Activated gamma-delta T cell treated with anti-CD3 and anti-CD28 coated beads, Interleukin-2, amount 50 U/mL, for 16 hours (primary cell): ENCODE data around the gene PCP4L1.

Source experiments
- DNase-seq: peaks from one replicate; pipeline ENCODE4 v3.0.0-alpha.2; 2020; ENCODE audit warnings: low read depth

The PCP4L1 gene

DNA sequence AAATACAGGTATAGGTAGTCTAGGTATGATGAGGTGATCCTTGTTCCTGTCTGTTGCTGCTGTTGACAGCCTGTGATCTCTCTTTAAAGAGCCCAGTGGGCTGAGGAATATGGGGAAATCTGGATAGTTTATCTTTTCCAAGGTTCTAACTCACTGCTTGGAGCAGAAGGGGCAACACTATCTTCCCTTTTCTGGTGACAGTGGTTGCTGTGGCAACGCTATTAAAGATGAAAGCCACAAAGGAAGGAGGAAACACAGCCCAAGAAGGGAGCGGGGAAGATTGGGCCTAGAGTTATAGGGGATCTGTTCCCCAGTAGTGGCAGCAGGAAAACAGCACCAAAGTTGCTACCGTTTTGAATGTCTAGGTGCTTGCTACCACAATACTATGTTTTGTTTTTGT is 8.8 kb downstream of the PCP4L1 start:
- no peak for DNase-seq

DNA sequence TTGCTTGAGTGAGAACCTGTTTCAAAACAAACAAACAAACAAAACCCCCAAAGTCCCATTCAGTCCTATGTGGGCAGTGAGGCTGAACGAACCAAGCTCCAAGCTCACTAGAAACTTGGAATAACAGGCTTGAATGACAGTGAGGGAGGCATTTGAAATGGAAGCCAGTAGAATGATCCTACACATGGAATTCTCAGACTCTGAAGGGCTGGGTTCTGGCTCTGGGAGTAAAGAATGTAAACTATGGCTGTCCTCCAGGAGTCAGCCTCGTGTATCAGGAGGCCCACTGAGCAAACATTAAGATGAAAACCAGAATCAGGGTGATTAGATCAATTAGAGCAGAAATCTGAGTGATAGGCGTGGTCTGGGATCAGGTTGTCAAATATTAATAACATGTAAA is 14.9 kb downstream of the PCP4L1 start:
- no peak for DNase-seq

DNA sequence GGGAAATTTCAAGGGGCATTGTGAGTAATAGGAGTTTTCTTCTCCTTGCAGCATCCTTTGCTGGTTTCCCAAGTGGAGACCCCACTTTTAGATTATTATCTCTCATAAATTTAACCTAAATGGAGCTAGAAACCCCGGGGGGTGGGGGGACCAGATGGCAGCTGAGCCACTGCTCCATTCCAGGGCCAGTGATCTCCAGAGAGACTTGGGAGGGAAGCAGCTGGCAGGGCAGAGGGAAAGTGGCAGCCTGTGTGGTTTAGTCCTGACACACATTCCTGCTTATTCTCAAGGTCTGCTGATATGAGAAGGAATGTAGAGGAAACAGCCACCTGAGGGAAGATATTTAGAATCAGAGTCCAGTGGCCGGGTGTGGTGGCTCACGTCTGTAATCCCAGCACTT is 16.3 kb downstream of the PCP4L1 start:
- no peak for DNase-seq

DNA sequence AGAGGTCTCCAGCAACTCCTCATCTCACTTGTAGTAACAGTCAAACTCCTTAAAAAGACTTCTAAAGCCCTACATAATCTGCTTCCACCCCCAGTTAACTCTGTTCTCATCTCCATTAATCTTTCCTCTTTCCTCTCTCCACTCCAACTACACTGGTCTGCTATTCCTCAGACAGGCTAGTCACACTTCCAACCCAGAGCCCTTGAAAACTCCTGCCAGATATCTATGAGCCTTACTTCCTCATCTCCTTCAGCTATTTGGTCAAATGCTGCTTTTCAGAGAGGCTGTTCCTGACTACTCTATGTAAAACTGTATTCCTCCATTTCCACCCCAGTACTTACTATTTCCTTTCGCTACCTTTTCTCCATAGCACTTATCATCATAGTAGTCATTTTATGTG is 24.4 kb downstream of the PCP4L1 start:
- DNase-seq = no peak

DNA sequence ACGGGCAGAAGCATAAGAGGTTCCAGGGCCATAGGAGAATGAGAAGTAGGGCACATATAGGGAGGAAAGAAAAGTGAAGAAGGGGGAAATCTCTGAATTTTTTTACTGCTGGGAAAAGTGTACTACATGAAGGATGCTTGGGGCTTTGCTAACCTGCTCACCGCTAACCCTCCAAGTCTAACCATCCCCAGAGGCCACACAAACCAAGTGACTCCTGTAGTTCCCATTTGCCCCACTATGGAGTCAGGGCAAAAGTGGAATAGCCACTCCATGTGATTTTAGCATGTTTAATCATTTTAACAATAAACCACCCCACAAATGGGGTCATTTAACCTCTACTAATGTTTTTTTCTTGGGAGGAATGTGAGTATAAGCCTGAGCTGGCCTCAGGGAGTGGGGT is 26.6 kb downstream of the PCP4L1 start:
- DNase-seq = no peak

DNA sequence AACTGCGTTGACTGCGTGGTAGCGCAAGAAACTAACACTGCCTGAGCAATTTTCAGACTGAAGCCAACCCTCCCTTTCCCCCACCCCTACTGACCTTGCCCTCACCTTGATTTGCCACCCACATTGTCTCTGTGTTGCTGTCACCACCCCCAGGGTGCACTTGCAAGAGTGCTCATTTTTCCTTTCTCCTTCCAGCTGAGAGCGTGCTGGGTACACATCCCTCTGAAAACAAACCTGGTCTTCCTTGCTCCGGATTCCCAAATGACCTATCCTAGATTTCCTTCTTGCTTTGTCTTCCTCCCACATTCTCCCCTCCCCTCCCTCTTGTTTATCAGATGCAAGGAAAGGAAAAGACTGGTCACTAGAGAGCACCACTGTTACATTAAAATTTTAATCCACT is 27.0 kb downstream of the PCP4L1 start:
- DNase-seq = no peak

DNA sequence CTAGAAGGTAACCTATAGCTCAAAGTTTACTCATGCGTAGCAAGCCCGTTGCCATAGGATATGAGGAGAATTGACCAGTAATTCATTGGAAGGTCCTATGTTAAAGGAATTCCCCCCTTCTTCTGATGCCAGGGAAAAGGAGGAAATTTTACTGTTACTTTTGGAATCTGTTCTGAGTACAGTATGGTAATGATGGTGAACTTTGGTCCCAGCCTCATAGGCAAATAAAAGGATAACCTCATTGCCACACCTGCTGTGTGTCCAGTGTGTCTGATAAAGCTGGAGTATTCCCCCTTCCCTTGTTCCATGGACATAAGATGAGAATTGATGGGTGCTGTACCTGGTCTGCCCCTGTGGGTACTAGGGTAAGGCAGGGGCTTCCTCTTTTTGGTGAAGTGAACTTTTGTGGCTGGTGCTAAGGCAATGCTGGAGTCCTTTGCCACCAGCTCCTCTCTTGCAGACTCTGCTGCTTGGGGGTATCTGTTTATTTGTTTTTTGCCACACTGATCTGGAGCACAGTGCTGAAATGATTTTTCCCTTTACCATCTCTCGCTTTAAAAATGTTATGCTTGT is 29.0 kb downstream of the PCP4L1 start:
- DNase-seq = no peak

DNA sequence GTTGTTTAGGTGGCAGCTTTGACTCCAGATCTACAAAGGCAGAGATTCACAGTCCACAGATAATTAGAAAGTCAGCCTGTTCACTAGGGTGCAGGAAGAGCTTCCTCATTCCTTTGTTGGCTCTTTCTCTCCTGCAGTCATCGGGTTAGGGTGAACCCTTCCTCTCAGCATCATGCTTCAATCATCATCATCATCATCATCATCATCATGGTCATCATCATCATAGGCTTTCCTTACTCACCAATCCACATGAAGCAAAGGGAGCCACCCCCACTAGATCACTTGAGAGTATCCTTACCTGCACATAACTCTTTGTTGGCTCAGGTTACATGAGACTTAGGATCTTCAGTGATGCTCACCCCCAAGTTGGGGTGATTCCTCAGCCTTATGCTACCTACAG is 32.2 kb downstream of the PCP4L1 start:
- DNase-seq = no peak

DNA sequence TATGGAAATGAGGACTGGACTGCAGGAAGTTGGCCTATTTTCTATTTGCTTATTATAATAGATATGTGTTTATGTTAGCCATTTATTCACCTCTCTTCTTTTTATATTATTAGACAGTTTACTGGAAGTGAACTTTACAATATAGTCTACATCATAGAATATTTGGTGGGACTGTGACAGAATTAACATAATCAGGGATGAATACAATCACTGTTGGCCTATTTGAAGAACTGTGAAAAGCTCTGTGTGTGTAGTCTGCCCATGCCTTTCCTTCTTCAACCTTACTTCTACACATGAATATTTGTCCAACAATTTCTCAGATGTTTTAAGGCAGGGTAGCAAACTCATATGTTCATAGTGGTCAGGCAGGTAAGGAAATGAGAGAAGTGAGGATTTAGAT is 38.9 kb downstream of the PCP4L1 start:
- DNase-seq = no peak

DNA sequence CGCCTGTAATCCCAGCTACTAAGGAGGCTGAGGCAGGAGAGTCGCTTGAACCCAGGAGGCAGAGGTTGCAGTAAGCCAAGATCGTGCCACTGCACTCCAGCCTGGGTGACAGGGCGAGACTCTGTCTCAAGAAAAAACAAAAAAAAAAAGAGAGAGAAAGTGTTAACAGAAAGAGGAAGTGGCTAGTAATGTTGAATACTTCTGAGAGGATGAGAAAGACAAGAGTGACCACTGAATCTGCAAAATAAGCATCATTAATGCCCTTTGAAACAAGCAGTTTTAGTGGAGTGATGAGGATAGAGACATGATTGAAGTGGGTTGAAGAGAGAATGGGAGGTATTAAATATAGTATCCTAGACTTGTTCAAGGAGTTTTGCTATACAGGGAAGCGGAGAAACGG is 39.6 kb downstream of the PCP4L1 start:
- no peak for DNase-seq

DNA sequence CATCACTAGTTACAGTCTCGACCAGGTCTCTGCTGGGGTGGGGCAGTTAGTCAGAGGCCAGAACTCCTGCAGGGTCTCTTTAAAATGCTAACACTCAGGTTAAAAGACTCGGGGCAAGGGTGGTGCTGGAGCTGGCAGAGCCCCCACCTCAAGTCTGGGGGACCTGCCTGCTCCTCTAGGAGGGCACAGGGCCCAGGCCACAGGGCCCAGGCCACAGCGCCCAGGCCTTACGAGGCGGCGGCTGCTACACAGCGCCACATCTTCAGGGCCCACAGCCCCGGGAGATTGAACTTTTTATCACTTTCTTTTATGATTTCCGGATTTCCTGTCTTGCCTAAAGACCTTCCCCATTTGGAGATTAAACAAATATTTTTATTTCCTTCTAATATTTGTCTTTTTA is 40.8 kb downstream of the PCP4L1 start:
- no peak for DNase-seq

DNA sequence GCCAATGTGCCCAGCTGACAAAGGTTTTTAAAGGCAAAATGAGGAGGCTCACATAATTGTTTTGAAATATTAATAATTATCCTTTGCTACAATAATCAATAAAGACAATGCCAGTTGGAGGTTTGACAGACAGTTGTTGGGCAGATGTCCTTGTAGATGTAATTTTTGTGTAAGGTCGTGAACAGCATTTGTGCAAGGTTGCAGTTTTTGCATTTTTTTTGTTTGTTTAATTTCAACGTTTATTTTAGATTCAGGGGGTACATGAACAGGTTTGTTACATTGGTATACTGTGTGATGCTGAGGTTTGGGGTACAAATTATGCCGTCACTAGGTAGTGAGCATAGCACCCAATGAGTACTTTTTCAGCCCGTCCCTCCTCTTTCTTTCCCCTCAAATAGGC is 41.9 kb downstream of the PCP4L1 start:
- DNase-seq = no peak

DNA sequence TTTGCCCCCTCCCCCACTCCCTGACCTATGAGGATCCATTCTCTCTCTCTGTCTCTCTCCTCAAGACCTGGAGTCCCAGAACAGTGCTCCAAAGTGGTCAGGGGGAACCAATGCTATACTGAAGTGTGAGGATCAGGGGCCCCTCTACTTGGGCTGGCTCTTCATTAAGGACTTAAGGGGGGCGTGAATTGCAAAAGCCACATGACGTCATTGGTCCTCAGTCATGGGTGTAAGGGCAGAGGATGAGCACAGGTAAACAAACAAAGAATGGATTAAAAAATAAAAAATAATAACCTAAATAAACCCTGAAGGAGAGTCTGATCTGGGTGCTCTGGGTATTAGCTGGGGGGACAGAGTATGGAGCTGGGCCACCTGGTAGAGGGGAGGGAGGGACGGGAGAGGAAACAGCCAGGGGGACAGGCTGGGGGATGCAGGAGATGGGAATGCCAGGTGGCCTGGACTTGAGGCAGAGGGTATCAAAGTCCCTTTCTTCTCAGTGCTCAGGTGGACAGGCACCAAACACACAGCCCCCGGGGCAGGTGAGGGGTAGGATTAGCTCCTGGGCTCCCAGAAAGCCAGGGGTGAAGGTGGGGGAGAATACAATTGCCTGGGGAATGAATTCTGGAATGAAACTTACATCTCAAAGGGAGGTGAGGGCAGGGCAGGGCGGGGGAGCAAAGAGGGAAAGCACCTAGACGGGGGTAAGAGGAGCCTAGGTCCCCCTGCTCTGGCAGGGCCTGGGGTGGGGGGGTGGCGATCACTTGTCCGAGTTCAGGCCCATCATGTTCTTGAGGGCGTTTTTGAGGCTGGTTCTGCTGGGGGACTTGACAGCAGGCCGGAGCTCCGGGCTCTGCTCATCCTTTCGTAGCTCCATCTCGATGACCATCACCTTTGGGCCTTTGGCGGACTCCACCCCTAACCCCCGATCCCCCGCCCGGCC is 46.7 kb downstream of the PCP4L1 start:
- no peak for DNase-seq

DNA sequence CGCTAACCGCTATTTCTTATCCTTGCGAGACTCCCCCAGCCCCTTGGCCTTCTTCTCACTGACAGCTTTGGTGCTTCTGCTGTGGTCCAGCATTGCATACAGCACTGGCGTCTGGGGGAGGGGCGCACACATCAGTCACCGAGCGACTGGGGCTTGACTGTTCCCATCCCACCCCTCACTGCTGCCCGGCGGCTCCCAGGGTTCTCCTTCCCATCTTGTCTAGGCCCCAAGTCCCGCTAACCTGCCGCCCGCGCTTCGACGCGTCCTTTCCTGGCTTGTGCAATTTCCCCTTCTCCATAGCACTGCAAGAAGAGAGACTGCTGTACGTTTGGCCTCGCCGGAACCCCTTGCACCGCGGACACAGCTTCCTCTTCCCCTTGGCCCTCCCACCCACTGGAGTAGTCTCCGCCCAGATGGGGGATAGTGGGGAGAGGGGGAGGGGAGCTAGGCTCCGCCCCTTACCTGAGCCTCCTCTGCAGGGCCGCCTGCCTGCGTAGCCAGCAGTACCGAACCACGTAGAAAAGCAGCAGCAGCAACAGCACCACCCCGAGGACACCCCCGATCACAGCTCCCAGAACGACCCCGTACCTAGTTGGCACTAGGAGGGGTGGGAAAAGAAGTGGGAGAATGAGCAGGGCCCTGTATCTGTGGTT is 47.4 kb downstream of the PCP4L1 start:
- DNase-seq = peak; percentile 74

DNA sequence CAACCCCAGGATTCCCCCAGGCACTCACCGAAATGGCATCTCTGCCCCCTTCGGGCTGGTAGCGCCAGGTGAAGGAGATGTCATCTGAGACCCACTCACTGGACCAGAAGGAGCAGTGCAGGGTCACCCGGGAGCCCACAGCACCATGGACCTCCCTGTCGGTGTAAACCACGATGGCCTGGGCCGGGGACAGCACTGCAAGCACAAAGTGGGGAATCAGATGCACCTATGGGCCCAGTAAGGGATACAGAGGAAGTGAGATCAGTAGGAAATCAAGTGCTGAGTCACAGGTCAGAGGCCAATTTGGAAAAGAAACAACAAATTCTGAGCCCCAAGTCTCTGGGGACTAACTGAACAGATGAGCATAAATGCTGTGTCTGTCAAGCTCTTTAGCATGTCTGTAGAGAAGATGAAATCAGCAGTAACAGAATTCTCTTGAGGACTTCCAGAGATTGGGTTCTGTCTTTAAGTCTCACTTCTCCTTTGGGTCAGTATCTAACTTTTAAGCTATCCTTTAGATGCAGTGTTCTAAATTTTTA is 48.8 kb downstream of the PCP4L1 start:
- DNase-seq = no peak

DNA sequence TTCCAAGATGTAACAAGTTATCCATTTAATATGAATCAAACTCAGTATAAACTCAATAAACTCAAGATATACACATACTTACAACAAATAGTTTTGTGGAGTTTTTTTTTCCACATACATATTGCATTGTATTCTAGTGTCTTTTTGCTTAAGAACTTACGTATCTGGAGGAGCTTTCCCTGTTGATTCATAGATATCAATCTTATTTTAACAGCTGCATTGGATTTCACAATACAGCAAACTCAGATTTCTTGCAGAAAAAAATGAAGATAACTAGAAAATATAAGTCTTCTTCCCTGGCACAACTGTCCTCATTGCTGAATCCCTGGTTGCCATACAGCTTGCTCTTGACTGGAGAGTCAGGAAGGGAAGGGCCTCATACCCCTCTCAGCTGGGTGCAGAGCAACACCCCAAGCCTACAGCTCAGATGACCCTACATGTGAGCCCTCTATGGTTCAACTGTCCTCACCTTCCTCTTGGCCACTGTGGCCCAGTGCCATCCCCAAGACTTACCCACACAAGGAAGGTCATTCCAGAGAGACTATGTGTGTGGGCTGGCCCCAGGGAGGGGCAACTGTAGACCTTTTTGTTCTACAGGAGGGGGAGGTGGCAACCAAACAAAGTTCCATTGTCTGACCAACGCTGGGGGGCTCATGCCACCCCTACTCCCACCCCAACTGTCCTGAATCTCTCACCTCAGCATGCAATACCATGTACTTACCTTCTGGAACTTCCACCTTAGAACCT is 49.5 kb downstream of the PCP4L1 start:
- DNase-seq = no peak

DNA sequence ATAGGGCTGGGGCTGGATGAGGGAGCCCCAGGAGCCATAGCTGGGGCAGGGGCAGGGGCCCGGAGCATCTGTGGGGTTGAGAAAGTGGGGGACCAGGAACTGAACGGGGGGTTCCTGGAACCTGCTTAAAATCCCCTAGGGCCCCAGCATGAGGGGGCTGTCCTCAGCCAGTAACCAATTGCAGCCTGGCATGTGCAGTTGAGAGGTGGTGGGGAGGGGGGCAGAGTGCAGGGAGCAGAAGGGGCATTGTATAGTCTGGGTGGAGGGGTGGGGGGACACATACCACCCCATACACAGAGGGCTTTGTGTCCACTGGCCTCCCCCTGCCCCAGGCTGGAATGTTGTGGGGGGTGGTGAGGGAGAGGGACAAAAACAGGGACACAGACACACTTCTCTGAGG is 51.3 kb downstream of the PCP4L1 start, which contains the start of gene MPZ:
MPZ (minus strand) TSS at position 101 of the 400 bp plus-strand sequence; CDS start at position 38, 63 bp downstream.
- DNase-seq = no peak

DNA sequence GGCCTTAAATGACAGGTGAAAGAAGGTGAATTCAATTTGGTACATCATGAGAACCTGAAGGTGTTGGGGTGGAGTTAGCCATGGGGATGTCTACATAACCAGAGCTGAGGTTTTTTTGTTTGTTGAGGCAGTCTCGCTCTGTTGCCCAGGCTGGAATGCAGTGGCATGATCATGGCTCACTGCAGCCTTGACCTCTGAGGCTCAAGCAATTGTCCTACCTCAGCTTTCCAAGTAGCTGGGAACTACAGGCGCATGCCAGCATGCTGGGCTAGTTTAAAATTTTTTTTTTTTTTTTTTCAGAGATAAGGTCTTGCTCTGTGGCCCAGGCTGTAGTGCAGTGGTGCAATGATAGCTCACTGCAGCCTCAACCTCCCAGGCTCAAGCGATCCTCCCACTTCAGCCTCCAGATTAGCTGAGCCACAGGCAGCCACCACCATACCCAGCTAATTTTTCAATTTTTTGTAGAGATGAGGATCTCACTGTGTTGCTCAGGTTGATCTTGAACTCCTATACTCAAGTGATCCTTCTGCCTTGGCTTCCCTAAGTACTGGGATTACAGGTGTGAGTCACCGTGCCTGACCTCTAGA is 53.1 kb downstream of the PCP4L1 start:
- DNase-seq = no peak

DNA sequence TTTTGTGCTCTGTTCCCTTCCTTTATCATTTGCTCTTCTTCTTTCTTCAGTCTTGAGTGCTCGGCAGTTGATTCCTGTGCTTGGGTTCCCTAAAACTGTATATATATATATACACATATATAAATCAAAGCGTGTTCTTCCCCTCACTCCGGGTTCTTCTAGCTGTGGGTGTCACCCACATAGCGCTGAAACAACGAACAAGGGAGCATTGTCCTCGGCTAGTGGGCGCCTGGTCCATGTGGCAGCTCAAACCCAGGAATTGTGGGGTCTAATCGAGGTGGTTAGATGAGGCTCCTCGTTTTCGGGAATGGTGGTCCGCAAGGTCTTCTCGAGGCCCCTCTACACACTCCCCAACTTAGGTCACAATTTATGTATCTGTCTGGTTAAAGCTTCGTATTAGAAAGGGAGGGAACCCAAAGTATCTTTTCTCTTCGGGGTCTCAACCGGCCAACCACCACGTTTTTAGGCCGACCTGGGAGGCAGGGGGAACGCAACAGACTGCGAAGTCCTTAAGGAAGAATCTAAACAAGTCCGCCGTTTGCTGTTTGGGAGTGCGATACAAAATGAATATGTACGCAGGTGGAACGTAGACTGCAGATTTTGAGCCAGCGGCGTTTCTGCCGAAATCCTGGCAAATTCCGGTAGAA is 55.1 kb downstream of the PCP4L1 start:
- DNase-seq = no peak

DNA sequence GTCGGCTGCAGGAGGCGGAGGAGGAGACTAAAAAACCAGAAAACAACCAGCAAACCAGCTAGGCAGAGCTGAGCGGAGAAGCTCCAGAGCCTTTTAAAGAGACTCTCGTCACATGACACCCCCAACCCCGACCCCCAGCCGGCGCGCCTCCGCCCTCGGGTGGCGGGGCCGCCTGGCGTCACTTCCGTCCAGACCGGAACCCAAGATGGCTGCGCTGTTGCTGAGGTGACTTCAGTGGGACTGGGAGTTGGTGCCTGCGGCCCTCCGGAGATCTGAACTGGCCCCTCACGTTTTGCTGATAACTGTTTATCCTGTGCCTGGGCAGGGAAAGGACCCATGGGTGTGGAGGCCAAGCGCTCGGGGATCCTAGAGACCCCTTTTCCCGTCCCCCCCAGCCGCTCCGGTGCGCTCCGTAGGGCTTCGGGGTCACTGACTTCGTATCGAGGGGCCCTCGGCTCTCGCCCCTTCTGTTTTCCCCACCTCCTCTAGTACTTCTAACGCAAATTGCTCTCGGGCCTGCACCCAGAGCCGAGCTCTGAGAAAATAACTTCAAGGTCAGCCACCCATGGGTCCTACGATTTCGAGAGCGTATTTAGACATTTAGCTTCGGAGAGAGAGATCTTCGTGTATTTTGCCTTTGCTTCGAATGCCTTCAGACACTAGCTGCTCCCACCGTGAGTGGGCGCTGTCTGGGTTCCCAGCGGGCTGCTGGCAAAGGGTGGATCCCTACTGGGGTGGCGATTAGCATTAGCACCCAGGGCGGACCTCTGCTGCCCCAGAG is 55.8 kb downstream of the PCP4L1 start, which contains the start of gene SDHC:
SDHC (plus strand) TSS at position 181 of the 781 bp plus-strand sequence; CDS start at position 206, 25 bp downstream.
- peak; percentile 87 for DNase-seq
